ENCODE results near the gene CCDC85C.

The CCDC85C gene

GRCh38 chr14:99542566-99542965 lies 61.4 kb downstream of the CCDC85C start:
- no peak for TF ChIP-seq CTCF (IDR thresholded peaks at IDR 0.05; ENCODE audit: insufficient read depth, low read depth, low read length, missing control alignments)
- no peak for DNase-seq (ENCODE audit: low read depth)
- no peak overlapping the region for H3K4me3 ChIP-seq (ENCODE audit: low read depth, low read length)

GRCh38 chr14:99541677-99542470 lies 62.1 kb downstream of the CCDC85C start:
- H3K4me3 ChIP-seq (ENCODE audit: low read depth, low read length): no peak overlapping the region
- TF ChIP-seq CTCF (IDR thresholded peaks at IDR 0.05; ENCODE audit: insufficient read depth, low read depth, low read length, missing control alignments): no peak
- no peak for DNase-seq (ENCODE audit: low read depth)

- TF ChIP-seq CTCF (IDR thresholded peaks at IDR 0.05; ENCODE audit: insufficient read depth, low read depth, low read length, missing control alignments): no peak
- DNase-seq (ENCODE audit: low read depth): no peak
- no peak overlapping the region for H3K4me3 ChIP-seq (ENCODE audit: low read depth, low read length)
Measured at GRCh38 chr14:99541211-99541610, 62.8 kb downstream of the CCDC85C start.

GRCh38 chr14:99540196-99541032 lies 63.6 kb downstream of the CCDC85C start:
- DNase-seq (ENCODE audit: low read depth): no peak
- no peak overlapping the region for H3K4me3 ChIP-seq (ENCODE audit: low read depth, low read length)
- TF ChIP-seq CTCF (IDR thresholded peaks at IDR 0.05; ENCODE audit: insufficient read depth, low read depth, low read length, missing control alignments): no peak

- H3K4me3 ChIP-seq (ENCODE audit: low read depth, low read length): no peak overlapping the region
- DNase-seq (ENCODE audit: low read depth): no peak
- no peak for TF ChIP-seq CTCF (IDR thresholded peaks at IDR 0.05; ENCODE audit: insufficient read depth, low read depth, low read length, missing control alignments)
Measured at GRCh38 chr14:99539491-99539890, 64.5 kb downstream of the CCDC85C start.

- no peak for DNase-seq (ENCODE audit: low read depth)
- no peak for TF ChIP-seq CTCF (IDR thresholded peaks at IDR 0.05; ENCODE audit: insufficient read depth, low read depth, low read length, missing control alignments)
- H3K4me3 ChIP-seq (ENCODE audit: low read depth, low read length): no peak overlapping the region
Measured at GRCh38 chr14:99538733-99539132, 65.3 kb downstream of the CCDC85C start.

All from GM12865 (cell line).